GM18858 (cell line): ENCODE results near the gene PEX11G.
"Not testable (repeated sequence)": the region's sequence is repeated elsewhere in the genome, so short reads cannot be mapped to it uniquely, and the experiment has no call there.

ENCODE experiments used
- ATAC-seq: cut with Tn5 transposase; IDR thresholded peaks from one replicate; pipeline ENCODE4 v1.9.1; 2021; ENCODE audit not compliant: unreplicated experiment

PEX11G gene

DNA sequence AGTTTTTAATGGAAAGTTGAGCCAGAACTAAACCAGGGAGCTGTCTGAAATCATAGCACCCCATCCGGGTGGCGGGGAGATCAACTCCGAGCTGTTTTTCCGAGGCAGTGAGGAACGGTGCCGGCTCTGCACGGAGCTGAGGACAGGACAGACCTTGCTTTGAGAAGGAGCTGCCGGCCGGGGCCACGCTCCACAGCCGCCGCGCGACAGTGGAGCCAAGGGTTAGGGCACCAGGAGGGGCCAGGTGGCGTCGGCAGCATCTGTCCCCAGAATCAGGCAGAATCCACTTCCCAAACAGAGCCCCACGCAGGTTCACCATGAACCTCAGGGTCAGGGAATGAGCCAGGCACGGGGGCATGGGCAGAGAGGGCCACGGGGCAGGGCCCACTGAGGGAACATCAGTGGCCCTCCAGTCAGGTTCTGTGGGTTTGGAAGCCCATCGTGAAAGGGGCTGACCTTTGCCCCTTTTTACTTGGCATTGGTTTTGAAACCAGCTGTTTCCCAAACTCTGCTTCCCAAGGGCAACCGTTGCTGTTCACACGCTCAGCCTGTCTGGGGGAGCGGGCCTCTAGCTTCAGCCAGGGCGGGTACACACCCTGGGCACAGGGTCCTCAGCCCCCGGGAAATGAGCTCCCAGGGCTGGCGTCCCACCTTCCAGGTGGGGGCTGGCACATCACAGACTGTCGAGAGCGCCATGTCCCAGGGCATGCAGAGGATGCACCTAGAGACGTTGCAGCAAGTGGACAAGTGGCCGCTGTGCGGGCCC is 18.1 kb downstream of the PEX11G start:
- ATAC-seq, result no peak

DNA sequence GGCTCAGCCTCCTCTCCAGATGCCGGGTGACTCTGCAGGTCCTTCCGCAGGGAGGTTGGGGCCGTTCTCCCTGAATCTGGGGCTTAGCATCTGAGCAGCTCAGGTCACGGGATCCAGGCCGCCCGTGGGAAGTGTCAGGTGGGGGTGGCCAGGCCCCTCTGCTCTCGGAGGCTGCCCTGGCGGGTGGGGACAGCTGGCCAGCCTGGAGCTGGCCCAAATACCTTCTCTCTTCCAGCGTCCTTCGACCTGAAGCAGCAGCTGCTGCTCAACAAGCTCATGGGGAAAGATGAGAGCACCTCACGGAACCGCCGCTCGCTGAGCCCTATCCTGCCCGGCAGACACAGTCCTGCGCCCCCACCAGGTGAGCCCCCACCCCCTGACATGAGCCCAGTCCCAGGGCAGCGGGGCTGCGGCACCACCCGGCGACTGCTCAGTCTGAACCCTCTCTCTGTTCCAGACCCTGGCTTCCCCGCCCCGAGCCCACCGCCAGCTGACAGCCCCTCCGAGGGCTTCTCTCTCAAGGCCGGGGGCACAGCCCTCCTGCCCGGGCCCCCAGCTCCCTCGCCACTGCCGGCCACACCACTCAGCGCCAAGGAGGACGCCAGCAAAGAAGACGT is 19.1 kb downstream of the PEX11G start:
- ATAC-seq, result no peak

- no peak for ATAC-seq
These were observed 20.0 kb downstream of the PEX11G start for GRCh38 chr19:7468840-7469239.

GRCh38 chr19:7467009-7467989 is 21.5 kb downstream of the PEX11G start:
- ATAC-seq, result no peak

DNA sequence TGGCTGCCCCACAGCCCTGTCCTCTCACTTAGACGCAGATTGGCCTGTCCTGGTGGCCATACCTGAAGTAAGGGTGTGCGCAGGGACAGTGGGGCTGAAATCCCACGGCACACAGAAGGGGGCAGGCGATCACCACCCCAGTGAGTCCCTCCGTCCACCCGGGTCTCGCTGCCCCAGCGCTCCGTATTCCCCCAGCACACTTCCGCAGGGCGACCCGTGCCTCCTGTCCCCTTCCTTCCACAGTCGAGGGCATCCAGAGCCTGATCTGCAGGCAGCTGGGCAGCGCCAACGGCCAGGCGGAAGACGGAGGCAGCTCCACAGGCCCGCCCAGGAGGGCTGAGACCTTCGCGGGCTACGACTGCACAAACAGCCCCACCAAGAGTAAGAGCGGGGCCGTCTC is 25.3 kb downstream of the PEX11G start:
- ATAC-seq, result no peak

DNA sequence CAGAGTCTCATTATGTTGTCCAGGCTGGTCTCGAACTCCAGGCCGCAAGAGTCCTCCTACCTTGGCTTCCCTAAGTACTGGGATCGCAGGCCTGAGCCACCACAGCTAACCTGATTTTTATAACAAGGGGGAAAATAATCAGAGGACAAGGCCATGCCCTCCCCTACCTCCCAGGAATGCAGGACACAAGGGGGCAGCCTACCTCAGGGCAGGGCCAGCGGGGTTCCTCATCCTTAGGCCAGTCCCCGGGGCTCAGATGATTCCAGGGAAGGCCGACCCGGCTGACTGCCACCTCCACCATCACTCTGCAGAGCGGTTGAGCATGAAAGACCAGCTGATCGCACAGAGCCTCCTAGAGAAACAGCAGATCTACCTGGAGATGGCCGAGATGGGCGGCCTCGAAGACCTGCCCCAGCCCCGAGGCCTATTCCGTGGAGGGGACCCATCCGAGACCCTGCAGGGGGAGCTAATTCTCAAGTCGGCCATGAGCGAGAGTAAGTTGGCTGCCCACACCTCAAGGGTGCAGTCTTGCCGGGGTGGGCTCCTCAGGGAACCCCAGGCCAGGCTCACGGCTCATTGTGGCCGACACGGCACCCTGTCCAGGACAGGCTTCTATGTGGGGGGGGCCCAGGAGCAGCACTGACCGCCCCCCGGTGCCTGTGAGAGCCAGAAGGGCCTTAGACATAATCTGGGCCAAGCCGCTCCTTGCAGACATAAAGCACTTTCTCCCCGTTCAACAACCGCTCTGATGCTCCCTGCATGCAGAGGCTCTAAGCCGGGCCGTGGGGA is 26.8 kb downstream of the PEX11G start:
- no peak for ATAC-seq

GRCh38 chr19:7460562-7460966 is 28.3 kb downstream of the PEX11G start:
- ATAC-seq, result no peak

GRCh38 chr19:7459773-7460172 is 29.1 kb downstream of the PEX11G start:
- ATAC-seq, result no peak

- no peak for ATAC-seq
These were observed 30.2 kb downstream of the PEX11G start for GRCh38 chr19:7458675-7459074.

DNA sequence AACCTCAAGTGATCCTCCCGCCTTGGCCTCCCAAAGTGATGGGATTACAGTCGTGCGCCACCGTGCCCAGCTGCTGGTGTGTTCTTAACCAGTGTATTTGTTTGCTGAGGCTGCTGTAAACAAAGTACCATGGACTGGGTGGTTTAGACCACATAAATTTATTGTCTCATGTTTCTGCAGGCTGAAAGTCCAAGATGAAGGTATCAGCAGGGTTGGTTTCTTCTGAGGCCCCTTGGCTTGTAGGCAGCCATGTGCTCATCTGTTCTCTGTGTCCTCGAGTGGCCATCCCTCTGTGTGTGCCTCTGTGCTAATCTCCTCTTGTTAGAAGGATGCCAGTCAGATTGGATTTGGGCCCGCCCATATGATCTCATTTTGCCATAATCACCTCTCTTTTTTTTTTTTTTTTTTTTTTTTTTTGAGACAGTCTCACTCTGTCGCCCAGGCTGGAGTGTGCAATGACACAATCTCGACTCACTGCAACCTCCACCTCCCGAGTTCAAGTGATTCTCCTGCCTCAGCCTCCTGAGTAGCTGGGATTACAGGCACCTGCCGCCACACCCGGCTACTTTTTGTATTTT is 31.8 kb downstream of the PEX11G start:
- ATAC-seq, result no peak

GRCh38 chr19:7455600-7456296 is 33.1 kb downstream of the PEX11G start:
- no peak for ATAC-seq

DNA sequence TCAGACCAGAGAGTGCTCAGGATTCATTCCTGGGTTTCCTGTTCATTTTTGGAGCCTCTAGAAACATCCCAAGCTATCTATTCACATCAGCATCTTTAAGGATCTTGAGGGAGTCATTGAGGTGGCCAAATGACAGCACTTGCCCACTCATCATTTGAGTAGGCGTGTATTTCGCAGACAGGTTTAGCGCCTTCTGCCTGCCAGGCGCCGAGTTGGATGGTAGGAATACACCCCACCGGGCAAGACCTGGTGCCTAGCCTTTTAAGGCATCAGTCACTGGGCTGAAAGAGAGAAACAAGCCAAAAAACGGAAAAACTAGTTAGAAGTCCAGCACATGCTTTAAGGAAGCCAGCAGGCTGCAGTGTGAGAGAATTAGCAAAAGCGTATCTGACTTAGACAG is 33.8 kb downstream of the PEX11G start:
- ATAC-seq, result no peak

- no peak for ATAC-seq
These were observed 38.3 kb downstream of the PEX11G start for GRCh38 chr19:7450243-7451223.

DNA sequence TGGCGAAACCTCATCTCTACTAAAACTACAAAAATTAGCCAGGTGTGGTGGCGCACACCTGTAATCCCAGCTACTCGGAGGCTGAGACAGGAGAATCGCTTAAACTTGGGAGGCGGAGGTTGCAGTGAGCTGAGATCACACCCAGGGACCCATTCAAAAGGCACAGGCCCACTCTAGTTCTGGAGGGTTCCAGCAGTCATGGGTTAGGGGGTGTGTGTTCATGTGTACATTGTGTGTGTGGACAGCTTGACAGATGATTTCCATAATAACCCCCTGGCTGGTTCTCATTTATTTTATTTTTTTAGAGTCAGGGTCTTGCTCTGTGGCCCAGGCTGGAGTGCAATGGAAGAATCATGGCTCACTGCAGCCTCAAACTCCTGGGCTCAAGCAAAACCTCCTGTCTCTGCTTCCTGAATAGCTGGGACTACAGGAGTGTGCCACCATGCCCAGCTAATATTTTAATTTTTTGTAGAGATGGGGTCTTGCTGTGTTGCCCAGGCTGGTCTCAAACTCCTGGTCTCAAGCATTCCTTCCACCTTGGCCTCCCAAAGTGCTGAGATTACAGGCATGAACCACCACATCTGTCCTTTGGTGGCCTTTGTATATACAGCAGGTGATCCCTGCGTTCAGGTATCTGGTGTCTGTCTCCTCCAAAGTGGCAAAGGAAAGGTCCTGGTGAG is 39.3 kb downstream of the PEX11G start:
- not testable (repeated sequence) for ATAC-seq

- no peak for ATAC-seq
These were observed 41.2 kb downstream of the PEX11G start for GRCh38 chr19:7447648-7448047.

- no peak for ATAC-seq
These were observed 43.7 kb downstream of the PEX11G start for GRCh38 chr19:7445104-7445503.

- ATAC-seq, result no peak
These were observed 44.8 kb downstream of the PEX11G start for GRCh38 chr19:7444042-7444441.

- no peak for ATAC-seq
These were observed 46.4 kb downstream of the PEX11G start for GRCh38 chr19:7442423-7442822.
